AG04450 (cell line): ENCODE results near the gene PPM1B. TPM values are rescaled to one million over a fixed set of nuclear protein-coding genes. Genes with fewer than 3 reads are reported as not detected.
"Not testable (repeated sequence)": the region's sequence is repeated elsewhere in the genome, so short reads cannot be mapped to it uniquely, and the experiment has no call there.

Source experiments
- CTCF ChIA-PET: fragments of 300-600, 350-600 bp; formaldehyde crosslinking; extraction: SDS; loops from one replicate; lab custom pipeline; 2022; ENCODE audit warnings: antibody characterized with exemption, inconsistent platforms; lab: Charles Lee
- POLR2A ChIA-PET: fragments of 350-600 bp; formaldehyde crosslinking; extraction: SDS; loops from one replicate; lab custom pipeline; 2021; ENCODE audit warnings: antibody characterized with exemption, inconsistent platforms; lab: Yijun Ruan, JAX
- DNase-seq: peaks from one replicate; pipeline ENCODE4 v3.0.0-alpha.2; 2011; ENCODE audit warnings: low read depth, low spot score
- H3K27ac ChIP-seq: one replicate; pipeline ENCODE4 v1.5.1; 2012; ENCODE audit warnings: low read depth, low read length, control low read depth
- H3K27me3 ChIP-seq: one replicate; pipeline ENCODE4 v1.6.0; 2012; ENCODE audit warnings: low read length; ENCODE audit not compliant: control insufficient read depth, insufficient read depth
- H3K4me3 ChIP-seq: 2 replicates; pipeline ENCODE4 v1.5.1; 2011; ENCODE audit warnings: mild to moderate bottlenecking, low read depth, low read length, control low read depth
- H3K9me3 ChIP-seq: 2 replicates; pipeline ENCODE4 v1.5.1; 2012; ENCODE audit warnings: low read length; ENCODE audit not compliant: control insufficient read depth, insufficient read depth
- CTCF ChIP-seq: IDR thresholded peaks from 2 replicates; pipeline ENCODE4 v1.5.1; 2011; ENCODE audit warnings: low read depth, low read length, control low read depth, inconsistent platforms
- polyA plus RNA-seq: library from polyadenylated mRNA; depleted of rRNA; stranded (reverse); fragments of >200 nt; gene quantifications from 2 replicates; pipeline ENCODE4 v1.2.3, GENCODE V29; 2011

The PPM1B gene
- polyA plus RNA-seq, 1 experiment = 29.1 TPM

- Histone ChIP-seq H3K4me3 (peak overlapping the region; percentile 90), H3K27me3 (no peaks in the 10 kb centered on the region), H3K27ac (no peak overlapping the region), H3K9me3 (no peaks in the 10 kb centered on the region)
- CTCF ChIA-PET = no interaction called here
- no peak for TF ChIP-seq CTCF
- POLR2A ChIA-PET = interaction anchor here (0.8 kb wide), 1 partner anchor 191 kb away, joined by 3 read pairs; the partner anchor contains the start of genes CAMKMT and PREPL
- no peak for DNase-seq
Measured at GRCh38 chr2:44171018-44171417, 2.3 kb downstream of the PPM1B start.

- CTCF ChIA-PET, DNase-seq, H3K27ac ChIP-seq, H3K27me3 ChIP-seq, H3K9me3 ChIP-seq: not testable (repeated sequence)
- POLR2A ChIA-PET = interaction anchor here (0.8 kb wide), 1 partner anchor 190 kb away, joined by 3 read pairs; the partner anchor contains the start of genes CAMKMT and PREPL
- H3K4me3 ChIP-seq = peak overlapping the region; percentile 90
Measured at GRCh38 chr2:44171442-44171841, 2.8 kb downstream of the PPM1B start.

DNA sequence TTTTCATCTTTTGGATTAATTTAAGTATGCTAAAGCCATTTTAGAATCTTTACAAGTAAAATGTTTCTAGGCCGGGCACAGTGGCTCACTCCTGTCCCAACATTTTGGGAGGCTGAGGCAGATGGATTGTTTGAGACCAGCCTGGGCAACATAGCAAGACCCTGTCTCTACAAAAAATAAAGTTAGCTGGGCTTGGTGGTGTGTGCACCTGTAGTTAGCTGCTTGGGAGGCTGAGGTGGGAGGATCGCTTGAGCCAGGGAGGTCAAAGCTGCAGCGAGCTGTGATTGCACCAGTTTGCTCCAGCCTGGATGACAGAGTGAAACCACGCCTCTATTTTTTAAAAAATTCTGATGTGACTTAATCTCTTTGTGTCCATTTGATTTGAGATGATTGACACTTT lies 3.9 kb downstream of the PPM1B start:
- Histone ChIP-seq H3K4me3 (no peak overlapping the region), H3K27me3 (no peaks in the 10 kb centered on the region), H3K27ac (no peak overlapping the region), H3K9me3 (no peaks in the 10 kb centered on the region)
- no peak for TF ChIP-seq CTCF
- POLR2A ChIA-PET = no interaction called here
- DNase-seq = no peak
- CTCF ChIA-PET = no interaction called here

- CTCF ChIA-PET = interaction anchor here (0.6 kb wide), 1 partner anchor 13 kb away, joined by 3 read pairs; no protein-coding TSS in a partner anchor
- H3K27ac ChIP-seq = no peak overlapping the region
- H3K4me3 ChIP-seq = no peak overlapping the region
- no peak for DNase-seq
- no peaks in the 10 kb centered on the region for H3K9me3 ChIP-seq
- POLR2A ChIA-PET = no interaction called here
- TF ChIP-seq CTCF = no peak
- H3K27me3 ChIP-seq = no peaks in the 10 kb centered on the region
Measured at GRCh38 chr2:44178950-44179349, 10.3 kb downstream of the PPM1B start.

DNA sequence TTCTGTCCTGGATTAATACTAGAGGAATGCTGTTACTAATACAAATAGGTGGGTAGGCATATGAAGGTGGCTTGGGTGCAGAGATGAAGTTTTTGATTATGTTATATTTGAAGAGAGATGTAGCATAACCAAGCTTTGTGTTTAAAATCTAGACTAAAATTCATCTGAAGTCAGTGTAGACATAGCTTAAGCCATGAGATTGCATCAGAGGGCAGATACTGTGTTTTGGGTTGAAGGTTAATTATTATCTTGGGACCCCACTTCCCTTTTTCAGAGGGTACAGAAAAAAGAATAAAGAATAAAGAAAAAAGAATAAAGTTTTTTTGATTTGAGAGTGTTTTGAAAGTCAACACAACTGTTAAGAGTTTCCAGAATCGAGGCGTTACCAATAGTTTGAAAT lies 13.0 kb downstream of the PPM1B start:
- H3K27ac ChIP-seq = no peak overlapping the region
- DNase-seq = no peak
- ChIA-PET CTCF (interaction anchor here (0.5 to 1.5 kb wide), 6 partner anchors 12 to 95 kb away, joined by 3 to 4 read pairs (median 4); no protein-coding TSS in a partner anchor), POLR2A (no interaction called here)
- H3K9me3 ChIP-seq = no peaks in the 10 kb centered on the region
- H3K27me3 ChIP-seq = no peaks in the 10 kb centered on the region
- H3K4me3 ChIP-seq = no peak overlapping the region
- no peak for TF ChIP-seq CTCF
